Panc1 (cell line): ENCODE measurements around the gene CFP. TPM values are rescaled to one million over a fixed set of nuclear protein-coding genes. Genes with fewer than 3 reads are reported as not detected.

Experiments used
- ATAC-seq: fragments of 200-7000 bp; cut with Tn5 transposase; 2 replicates; pipeline ENCODE4 v1.9.1; 2020; ENCODE audit warnings: mild to moderate bottlenecking, moderate library complexity
- BruUV-seq: library from RNA; stranded (reverse); fragments of 400-500 nt; replicated peaks from 2 replicates; lab custom pipeline; 2021; lab: Mats Ljungman, UMichigan
- CTCF ChIA-PET: fragments of 300-600 bp; sonication (Branson Sonifier 250); formaldehyde crosslinking; loops from one replicate; lab custom pipeline; 2022; ENCODE audit warnings: antibody characterized with exemption; lab: Charles Lee
- POLR2A ChIA-PET: fragments of 300-600 bp; sonication (Branson Sonifier 250); formaldehyde crosslinking; loops from one replicate; lab custom pipeline; 2022; ENCODE audit warnings: antibody characterized with exemption; lab: Charles Lee
- DNase-seq: peaks from one replicate; pipeline ENCODE4 v3.0.0-alpha.2; 2010; ENCODE audit warnings: low read depth, low spot score
- H3K27ac ChIP-seq: 2 replicates; pipeline ENCODE4 v1.5.1; 2011; ENCODE audit warnings: mild to moderate bottlenecking, low read length, inconsistent platforms
- H3K27me3 ChIP-seq: fragments of 200-500 bp; sonication (Bioruptor generic); 2 replicates; pipeline ENCODE4 v1.6.0; 2014; ENCODE audit warnings: low read length, inconsistent platforms; ENCODE audit not compliant: control insufficient read depth, insufficient read depth
- H3K36me3 ChIP-seq: fragments of 200-500 bp; sonication (Bioruptor generic); 2 replicates; pipeline ENCODE4 v1.5.1; 2014; ENCODE audit warnings: inconsistent platforms, mild to moderate bottlenecking, low read length, moderate library complexity; ENCODE audit not compliant: control insufficient read depth, insufficient read depth
- H3K4me1 ChIP-seq: 2 replicates; pipeline ENCODE4 v1.5.1; 2011; ENCODE audit warnings: inconsistent platforms, mild to moderate bottlenecking, low read length, moderate library complexity; ENCODE audit not compliant: control insufficient read depth, insufficient read depth
- H3K4me3 ChIP-seq, 2 experiments: 2 replicates each; pipeline ENCODE4 v1.5.1; 2011 to 2012; ENCODE audit warnings: low read depth in 2 of 2, low read length in 2 of 2, mild to moderate bottlenecking in 2 of 2, inconsistent platforms in 1 of 2, moderate library complexity in 1 of 2
- H3K9me3 ChIP-seq: fragments of 200-500 bp; sonication (Bioruptor generic); 2 replicates; pipeline ENCODE4 v1.5.1; 2014; ENCODE audit warnings: low read depth, mild to moderate bottlenecking, inconsistent platforms, low read length, moderate library complexity; ENCODE audit not compliant: control insufficient read depth, insufficient read depth
- CTCF ChIP-seq: fragments of 450-650 bp; IDR thresholded peaks from 2 replicates; pipeline ENCODE4 v1.5.1; 2017; ENCODE audit warnings: mild to moderate bottlenecking
- POLR2AphosphoS5 ChIP-seq: IDR thresholded peaks from 2 replicates; pipeline ENCODE4 v1.6.1; 2012; ENCODE audit warnings: mild to moderate bottlenecking, low read depth, low read length, moderate library complexity
- REST ChIP-seq, 2 experiments: IDR thresholded peaks; 2 replicates each; pipeline ENCODE4 v1.6.1; 2011 to 2012; ENCODE audit warnings: low read depth in 2 of 2, control low read depth in 1 of 2, low read length in 1 of 2, mild to moderate bottlenecking in 1 of 2, moderate library complexity in 1 of 2; ENCODE audit not compliant: insufficient read depth in 1 of 2
- SIN3A ChIP-seq: IDR thresholded peaks from 2 replicates; pipeline ENCODE4 v1.6.1; 2012; ENCODE audit warnings: low read depth, mild to moderate bottlenecking, low read length, moderate library complexity, borderline replicate concordance; ENCODE audit not compliant: insufficient read depth
- TCF7L2 ChIP-seq: IDR thresholded peaks from 2 replicates; pipeline ENCODE4 v1.6.1; 2011; ENCODE audit warnings: mild to moderate bottlenecking, low read depth, low read length, inconsistent platforms
- in situ Hi-C: cut with HindIII; loops from 2 replicates; pipeline ENCODE4 v1.10.0; 2016; ENCODE audit warnings: low sequenced_read_pairs, low pct_unique_long_range_greater_than_20kb
- intact Hi-C: fragments of 100-400 bp; cut with micrococcal nuclease; formaldehyde crosslinking; loops from one replicate; pipeline ENCODE4 v1.10.0; 2022; ENCODE audit not compliant: unreplicated experiment
- total RNA-seq: library from RNA; stranded (reverse); gene quantifications from one replicate; pipeline ENCODE4 v1.2.1, GENCODE V29; 2021; ENCODE audit not compliant: unreplicated experiment

The CFP gene
- total RNA-seq, 1 experiment from 2014 or later, result 0.59 TPM

- TF ChIP-seq REST (IDR thresholded peaks at IDR 0.05; ENCODE audit: insufficient read depth in 1 of 2, low read depth in 2 of 2, low read length in 1 of 2) (no peak), TCF7L2 (no peak), POLR2AphosphoS5 (no peak), SIN3A (no peak), CTCF (no peak)
- DNase-seq, result no peak
- Histone ChIP-seq H3K4me3 (no peak overlapping the region), H3K4me1 (no peaks in the 10 kb centered on the region; the same call in 1 of the 2 replicates), H3K9me3 (no peaks in the 10 kb centered on the region), H3K27ac (no peak overlapping the region), H3K27me3 (no peaks in the 10 kb centered on the region), H3K36me3 (no peaks in the 10 kb centered on the region)
- in situ Hi-C loops, result no loop called here
- no peak for ATAC-seq
- no TSS peak for BruUV-seq
- ChIA-PET POLR2A (no interaction called here), CTCF (no interaction called here)
- intact Hi-C loops, result no loop called here
Measured at GRCh38 chrX:47576021-47576898, 53.5 kb downstream of the CFP start.

DNA sequence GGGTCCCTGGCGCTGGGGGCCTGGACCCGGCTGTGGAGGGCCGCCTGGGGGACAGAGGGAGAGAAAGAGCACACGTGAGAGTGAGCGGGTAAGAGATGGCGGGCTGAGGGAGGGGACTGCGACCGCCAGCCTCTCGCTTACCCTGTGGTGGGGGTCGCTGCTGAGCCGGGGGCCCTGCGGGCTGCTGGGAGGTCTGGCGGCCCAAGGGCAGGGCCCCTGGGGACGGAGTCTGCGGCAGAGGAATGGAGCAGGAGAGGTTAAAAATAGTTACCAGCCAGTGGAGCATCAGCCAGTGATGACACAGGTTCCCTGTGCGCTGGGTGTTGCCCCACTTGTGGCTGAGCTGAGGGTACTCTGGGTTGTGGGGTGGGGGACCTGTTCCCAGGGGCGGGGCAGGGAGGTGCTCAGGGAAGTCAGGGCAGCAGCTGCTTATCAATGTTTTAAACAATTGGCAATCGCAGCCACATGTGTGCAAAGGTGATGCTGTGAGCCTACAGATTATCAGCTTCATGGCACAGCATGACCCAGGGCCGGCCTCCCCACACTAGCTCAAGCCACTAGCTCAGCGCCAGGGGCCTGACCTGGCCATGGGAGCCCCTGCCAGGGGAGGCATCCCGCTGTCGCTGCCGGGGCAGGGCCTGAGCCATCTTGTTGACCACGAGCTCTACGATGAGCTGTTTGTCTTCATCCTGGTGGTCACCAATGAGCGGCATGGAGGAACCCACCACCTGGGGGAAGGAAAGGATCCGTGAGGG lies 55.0 kb downstream of the CFP start:
- intact Hi-C loops (no loop called here), in situ Hi-C loops (no loop called here)
- no TSS peak for BruUV-seq
- POLR2A ChIA-PET, result no interaction called here
- Histone ChIP-seq H3K4me3 (no peak overlapping the region), H3K27me3 (no peaks in the 10 kb centered on the region), H3K4me1 (no peaks in the 10 kb centered on the region; the same call in 1 of the 2 replicates), H3K27ac (no peak overlapping the region), H3K36me3 (no peaks in the 10 kb centered on the region), H3K9me3 (no peaks in the 10 kb centered on the region)
- no peak for ATAC-seq
- CTCF ChIA-PET, result no interaction called here
- DNase-seq, result no peak
- TF ChIP-seq TCF7L2, result no peak
- no peak for TF ChIP-seq CTCF
- TF ChIP-seq REST (IDR thresholded peaks at IDR 0.05; ENCODE audit: insufficient read depth in 1 of 2, low read depth in 2 of 2, low read length in 1 of 2), result no peak
- no peak for TF ChIP-seq POLR2AphosphoS5
- no peak for TF ChIP-seq SIN3A
